HG03025 (cell line): ENCODE measurements around the gene ADORA2A.

Experiments
- ATAC-seq: cut with Tn5 transposase; IDR thresholded peaks from one replicate; pipeline ENCODE4 v1.9.1; 2021; ENCODE audit warnings: mild to moderate bottlenecking, moderate library complexity; ENCODE audit not compliant: unreplicated experiment, low FRiP score

Gene ADORA2A

DNA sequence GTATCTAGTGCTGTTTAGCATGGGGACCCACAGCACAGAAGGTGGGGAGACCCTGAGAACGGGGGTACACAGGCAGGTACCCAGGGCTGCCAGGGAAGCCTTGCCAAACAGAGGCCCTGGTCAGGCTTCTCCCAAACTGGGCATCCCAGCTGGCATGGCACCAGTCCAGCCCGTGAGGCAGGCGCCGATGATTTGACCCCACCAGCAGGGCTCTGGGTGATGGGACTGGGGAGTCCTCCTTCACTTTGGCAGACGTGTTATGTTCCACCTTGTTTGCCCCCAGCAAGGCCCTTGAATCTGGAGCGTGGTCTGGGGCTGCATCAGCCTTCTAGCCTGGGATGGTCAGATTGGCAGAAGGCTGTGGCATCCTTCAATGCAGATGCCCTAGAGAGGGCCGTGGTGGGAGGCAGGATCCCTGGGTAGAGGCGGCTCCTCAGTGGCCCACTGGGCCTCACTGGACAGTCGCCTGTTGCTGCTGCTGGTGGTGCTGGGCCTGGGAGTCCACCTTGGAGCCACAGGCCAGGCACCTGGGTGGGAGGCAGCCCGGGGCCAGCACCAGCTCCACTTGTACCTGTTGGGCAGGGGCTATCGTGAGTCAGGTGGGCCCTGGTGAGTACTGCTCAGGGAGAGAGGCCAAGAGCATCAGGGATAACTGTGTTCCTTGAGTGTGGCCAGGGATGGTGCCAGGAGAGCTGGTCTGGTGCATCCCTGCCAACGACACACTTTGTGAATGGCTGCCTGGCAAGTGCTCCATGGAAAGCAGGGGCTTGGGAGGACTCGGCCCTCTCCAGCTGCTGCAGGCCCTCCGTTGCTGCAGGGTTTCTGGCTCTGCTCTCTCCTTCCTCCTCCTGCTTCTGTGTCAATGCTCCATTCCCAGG, 3.3 kb downstream of the ADORA2A start:
- no peak for ATAC-seq

DNA sequence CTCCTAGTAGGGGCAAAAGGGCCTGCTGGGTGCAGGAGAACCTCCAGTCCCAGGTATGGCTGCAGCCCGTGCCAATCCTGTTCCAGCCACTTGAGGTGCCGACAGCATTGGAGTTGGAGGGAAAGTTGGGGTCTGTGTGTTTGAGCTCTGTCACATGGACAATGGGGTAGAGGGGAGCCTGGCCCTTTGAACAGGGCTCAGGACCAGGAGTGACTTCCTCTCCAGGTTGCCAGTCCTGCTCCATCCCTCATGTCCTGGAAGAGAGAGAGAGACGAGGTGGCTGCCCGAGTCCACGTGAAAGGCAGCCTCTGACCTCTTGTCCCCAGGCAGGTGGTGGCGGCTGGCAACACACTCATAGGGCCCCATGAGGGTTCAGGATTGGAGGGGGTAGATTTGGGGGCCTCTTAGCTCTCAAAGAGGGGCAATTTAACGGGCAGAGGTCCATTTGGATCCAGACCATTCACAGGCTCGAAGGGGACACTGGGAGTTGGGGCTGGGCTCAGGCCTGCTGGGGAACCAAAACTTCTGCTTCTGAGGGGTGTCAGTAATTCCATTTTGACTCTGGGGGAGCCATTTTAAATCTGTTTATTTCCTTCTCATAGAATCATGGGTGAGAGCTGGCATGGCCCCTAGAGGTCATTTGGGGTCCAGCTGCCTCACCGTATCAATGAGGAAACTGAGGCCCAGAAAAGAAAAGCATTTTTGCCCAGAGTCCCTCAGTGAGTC, 4.1 kb downstream of the ADORA2A start:
- no peak for ATAC-seq

DNA sequence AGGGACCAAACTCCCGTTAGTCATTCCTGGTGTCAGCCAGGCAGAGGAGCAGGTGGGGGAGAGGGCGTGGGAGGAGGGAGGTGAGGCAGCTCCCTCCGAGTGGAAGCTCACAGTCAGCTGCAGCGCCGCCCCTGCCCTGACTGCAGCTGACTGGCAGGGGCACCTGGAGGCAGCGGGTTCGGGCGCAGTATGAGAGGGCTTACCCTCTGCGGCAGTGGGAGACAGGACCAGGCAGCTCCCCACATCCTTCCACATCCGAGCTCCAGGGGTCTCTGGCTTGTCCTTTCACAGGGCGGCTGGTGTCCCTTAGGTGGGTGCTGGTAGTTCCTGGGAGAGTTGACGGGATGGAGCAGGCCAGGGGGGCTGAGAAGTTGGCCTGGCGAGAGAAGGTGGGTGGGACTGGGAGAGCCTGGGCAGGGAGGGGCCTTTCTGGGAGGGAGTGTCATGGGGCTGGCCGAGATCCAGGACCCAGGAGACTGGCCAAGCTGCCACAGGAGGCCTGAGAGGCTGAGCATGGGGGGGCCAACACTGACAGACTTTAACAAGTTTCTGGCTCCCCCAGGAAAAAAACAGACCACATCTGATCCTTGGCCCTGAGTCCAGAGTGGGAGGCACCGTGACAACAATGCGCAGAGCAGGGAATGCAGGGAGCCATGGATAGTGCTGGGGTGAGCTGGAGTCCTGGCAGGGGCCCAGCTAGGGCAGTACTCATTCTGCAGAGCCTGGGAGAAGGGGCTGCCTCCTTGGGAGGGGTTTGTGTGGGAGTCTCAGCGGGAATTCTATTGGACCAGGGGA, 4.9 kb downstream of the ADORA2A start:
- ATAC-seq: no peak

DNA sequence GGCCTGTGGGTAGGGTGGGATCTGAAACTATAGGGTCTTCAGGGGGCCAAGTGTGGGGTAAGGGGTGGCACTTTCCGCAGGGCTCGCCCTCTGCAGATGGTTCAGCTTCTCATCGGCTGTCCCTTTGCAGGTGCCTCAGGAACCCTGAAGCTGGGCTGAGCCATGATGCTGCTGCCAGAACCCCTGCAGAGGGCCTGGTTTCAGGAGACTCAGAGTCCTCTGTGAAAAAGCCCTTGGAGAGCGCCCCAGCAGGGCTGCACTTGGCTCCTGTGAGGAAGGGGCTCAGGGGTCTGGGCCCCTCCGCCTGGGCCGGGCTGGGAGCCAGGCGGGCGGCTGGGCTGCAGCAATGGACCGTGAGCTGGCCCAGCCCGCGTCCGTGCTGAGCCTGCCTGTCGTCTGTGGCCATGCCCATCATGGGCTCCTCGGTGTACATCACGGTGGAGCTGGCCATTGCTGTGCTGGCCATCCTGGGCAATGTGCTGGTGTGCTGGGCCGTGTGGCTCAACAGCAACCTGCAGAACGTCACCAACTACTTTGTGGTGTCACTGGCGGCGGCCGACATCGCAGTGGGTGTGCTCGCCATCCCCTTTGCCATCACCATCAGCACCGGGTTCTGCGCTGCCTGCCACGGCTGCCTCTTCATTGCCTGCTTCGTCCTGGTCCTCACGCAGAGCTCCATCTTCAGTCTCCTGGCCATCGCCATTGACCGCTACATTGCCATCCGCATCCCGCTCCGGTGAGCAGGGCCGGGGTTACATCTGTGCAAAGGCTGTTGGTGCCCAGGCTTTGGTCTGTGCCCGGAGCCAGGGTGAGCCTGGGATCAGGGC, 5.8 kb downstream of the ADORA2A start:
- no peak for ATAC-seq

DNA sequence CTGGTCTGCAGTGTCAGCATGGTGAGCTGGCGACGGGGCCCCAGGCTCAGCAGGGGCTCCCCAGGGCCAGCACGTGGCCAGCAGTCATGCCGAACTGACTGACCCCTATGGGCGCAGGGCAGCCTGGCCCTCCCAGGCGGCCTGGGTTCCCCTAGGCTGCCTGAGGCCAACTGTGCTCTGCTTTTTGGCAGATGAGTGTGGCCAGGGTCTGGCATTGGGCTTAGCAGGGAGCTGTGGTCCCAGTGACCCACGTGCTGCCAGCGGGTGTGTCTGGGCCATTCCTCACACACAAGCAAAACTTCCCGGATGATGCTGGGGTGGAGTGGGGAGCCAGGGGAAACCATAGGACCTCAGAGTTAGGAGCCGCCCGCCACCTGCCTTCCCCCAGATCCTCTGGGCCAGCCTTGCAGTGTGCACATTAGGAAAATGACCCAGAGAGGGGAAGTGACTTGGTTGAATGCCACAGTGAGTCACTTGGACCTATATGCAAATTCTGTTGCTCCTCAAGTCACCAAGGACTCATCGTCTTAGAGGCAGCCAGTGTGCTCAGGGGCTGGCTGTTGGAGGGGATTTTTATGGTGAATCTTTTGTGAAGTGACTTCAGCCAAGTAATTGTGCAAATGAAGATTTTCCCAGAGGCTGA, 6.5 kb downstream of the ADORA2A start:
- no peak for ATAC-seq

DNA sequence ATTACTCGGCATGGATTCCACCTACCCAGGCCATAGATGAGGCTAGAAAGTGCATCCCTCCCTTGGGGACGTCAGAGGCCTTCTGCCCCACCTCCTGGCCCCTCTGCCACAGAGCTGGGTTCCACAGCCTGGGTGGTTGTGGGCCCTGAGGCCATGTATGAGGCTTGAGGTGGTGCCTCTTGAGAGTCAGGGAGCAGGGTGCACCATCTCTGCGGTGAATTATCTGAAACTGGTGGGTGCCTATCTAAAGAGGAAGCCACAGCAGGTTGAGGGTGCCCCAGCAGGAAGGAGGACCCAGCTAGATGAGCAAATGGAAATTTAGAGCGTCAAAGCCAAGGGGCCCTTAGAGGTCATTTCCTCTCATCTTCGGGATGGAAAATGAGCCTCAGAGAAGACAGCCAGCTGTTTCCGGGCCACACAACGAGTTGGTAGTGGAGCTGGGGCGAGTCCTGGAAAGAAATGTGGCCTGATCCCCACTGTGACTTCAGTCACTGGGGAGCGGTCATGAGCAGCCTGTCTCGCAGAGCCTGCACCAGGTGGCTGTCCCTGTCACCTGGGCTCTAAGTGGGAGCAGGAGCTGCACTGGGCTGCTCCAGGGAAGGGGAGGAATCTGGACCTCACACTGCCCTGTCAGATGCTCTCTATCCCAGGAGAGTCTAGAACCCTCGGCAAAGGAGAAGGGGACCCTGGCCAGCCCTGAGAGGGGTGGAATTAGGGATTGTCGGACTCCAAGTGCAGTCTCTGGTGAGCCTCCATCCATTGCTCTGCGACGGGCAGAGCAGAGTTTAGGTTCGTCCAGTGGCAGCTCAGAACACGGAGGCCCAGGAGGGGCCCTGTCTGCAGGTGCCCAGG, 7.3 kb downstream of the ADORA2A start:
- ATAC-seq: no peak

DNA sequence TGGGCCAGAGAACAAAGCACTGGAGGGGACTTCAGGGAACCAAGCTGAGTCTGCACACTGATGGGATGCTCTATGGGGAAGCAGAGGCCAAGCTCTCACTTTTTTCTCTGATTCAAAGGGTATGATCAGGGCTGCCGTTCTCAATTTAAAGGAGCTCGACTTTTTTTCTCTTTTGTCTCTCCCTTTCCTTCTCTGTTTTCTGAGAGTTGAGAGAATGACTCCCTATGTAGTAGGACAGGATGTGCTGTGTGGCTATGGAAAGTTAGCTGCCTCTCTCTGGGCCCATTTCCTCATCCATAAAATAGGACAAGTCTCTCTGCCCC, 7.9 kb downstream of the ADORA2A start:
- no peak for ATAC-seq

DNA sequence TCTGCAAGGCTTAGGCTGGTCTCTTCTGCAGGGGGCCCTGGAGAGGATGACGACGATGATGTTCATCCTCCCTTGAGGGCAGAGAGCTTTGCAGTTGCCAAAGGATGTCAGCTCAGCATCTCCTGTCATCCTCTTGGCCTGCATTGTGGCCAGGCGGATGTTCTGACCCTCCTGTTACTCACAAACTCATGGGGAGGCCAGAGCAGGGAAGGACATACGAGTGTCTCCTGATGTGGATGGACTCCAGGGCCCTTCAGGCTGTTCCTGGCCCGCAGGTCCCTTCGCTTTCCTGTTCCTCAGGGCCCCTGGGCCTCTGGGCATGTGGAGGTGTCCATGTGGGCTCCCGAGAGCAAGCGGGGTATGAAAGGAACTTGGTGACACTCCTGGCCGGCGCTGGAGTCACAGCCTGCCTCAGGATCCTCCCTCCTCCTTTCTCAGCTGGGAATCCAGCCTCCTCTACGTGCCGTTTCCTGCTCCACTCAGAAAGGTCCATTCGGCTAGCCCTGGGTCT, 8.5 kb downstream of the ADORA2A start:
- ATAC-seq: no peak

DNA sequence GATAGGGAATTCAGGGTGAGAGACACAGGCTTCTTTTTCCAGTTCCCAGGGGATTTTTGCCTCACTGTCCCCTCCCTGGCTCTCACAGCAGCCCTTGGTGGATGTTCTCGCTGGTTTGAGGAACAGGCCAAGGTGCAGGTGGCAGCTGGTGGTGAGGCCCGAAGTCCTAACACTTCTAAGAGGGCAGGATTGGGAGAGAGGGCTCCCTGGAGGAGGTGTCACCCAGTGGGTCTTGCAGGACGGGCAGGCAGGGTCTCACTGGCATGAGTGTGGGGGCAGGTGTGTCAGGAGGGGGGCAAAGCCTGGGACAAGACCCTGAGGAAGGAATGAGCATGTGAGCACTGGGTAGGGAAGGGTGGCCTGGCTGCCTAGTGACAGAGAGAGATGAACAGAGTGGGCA, 9.2 kb downstream of the ADORA2A start:
- no peak for ATAC-seq

DNA sequence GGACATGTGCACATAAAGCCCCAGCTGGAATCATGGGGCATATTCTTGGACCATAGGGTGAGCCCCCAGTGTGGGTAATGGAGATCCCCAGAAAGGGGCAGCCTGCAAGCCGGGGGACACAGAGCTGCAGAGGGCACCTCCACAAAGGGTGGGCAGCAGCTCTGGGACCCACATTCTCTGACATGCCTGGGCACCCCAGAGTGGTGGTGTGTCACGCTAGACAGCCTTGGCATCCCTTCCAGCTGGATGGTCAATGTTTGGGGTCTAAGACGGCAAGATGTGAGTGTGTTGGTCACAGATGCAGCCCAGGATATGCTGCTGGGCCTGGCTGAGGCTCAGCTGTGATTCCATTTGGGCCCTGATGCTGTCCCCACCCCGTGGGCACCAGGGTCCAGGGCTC, 9.7 kb downstream of the ADORA2A start:
- no peak for ATAC-seq

DNA sequence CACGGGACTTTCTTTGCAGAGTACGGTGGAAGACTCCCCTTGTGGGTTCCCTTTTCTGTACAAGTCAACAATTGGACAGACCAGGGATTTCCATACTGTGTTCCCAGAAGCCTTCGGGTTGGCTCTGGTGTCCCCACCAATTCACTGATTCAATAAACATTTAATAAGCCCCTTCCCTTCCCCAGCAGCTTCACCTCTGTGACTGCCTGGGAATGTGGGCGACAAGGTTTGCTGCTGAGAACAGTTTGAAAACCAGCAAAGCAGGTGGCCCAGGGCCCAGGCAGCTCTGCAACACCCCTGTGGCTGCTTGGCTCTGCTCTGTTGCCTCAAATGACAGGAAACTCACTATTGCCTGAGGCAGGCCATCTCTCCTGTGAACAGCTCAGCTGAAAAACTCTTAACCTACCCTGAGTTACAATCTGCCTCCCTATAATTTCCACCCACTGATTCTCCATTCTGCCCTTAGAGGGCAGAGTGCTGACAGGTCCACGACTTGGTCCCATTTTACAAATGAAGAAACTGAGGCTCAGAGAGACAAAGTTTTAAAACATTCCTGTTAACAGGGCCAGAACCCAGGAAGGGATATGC, 10.4 kb downstream of the ADORA2A start:
- ATAC-seq: no peak

DNA sequence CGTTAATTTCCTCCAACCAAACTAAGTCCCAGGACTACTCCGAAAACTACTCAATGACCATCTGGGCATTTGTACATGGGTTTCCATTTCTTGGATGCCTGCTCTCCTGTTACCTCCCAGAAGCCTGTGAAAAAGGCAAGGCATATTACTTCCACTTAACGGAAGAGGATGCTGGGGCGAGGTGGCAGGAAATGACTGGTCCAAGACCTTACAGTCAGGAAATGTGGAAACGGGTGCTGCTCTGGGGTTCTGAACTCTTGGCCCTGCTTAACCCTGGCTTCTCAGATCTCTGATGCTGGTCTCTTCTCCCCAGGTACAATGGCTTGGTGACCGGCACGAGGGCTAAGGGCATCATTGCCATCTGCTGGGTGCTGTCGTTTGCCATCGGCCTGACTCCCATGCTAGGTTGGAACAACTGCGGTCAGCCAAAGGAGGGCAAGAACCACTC, 12.9 kb downstream of the ADORA2A start:
- no peak for ATAC-seq

DNA sequence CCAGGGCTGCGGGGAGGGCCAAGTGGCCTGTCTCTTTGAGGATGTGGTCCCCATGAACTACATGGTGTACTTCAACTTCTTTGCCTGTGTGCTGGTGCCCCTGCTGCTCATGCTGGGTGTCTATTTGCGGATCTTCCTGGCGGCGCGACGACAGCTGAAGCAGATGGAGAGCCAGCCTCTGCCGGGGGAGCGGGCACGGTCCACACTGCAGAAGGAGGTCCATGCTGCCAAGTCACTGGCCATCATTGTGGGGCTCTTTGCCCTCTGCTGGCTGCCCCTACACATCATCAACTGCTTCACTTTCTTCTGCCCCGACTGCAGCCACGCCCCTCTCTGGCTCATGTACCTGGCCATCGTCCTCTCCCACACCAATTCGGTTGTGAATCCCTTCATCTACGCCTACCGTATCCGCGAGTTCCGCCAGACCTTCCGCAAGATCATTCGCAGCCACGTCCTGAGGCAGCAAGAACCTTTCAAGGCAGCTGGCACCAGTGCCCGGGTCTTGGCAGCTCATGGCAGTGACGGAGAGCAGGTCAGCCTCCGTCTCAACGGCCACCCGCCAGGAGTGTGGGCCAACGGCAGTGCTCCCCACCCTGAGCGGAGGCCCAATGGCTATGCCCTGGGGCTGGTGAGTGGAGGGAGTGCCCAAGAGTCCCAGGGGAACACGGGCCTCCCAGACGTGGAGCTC, 13.5 kb downstream of the ADORA2A start:
- no peak for ATAC-seq

DNA sequence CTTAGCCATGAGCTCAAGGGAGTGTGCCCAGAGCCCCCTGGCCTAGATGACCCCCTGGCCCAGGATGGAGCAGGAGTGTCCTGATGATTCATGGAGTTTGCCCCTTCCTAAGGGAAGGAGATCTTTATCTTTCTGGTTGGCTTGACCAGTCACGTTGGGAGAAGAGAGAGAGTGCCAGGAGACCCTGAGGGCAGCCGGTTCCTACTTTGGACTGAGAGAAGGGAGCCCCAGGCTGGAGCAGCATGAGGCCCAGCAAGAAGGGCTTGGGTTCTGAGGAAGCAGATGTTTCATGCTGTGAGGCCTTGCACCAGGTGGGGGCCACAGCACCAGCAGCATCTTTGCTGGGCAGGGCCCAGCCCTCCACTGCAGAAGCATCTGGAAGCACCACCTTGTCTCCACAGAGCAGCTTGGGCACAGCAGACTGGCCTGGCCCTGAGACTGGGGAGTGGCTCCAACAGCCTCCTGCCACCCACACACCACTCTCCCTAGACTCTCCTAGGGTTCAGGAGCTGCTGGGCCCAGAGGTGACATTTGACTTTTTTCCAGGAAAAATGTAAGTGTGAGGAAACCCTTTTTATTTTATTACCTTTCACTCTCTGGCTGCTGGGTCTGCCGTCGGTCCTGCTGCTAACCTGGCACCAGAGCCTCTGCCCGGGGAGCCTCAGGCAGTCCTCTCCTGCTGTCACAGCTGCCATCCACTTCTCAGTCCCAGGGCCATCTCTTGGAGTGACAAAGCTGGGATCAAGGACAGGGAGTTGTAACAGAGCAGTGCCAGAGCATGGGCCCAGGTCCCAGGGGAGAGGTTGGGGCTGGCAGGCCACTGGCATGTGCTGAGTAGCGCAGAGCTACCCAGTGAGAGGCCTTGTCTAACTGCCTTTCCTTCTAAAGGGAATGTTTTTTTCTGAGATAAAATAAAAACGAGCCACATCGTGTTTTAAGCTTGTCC, 14.3 kb downstream of the ADORA2A start:
- ATAC-seq: no peak

DNA sequence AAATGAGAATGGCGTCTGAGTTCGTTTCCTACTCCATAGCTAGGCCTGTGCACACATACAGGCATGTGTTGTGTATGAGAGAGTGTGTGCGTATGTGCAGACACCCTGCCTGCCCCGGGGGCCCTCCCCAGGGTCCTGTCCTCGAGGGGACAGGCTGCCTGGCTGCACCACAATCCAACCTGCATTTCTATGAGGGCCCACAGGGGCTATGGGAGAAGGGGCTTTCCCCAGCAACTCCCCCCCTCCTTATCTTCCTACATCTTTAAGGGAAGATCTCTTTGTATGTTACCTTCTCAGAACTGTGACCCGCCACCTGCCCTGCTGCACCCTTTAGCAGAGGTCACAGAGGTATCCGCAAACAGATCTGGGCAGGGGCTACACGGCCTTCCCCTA, 14.9 kb downstream of the ADORA2A start:
- ATAC-seq: no peak

DNA sequence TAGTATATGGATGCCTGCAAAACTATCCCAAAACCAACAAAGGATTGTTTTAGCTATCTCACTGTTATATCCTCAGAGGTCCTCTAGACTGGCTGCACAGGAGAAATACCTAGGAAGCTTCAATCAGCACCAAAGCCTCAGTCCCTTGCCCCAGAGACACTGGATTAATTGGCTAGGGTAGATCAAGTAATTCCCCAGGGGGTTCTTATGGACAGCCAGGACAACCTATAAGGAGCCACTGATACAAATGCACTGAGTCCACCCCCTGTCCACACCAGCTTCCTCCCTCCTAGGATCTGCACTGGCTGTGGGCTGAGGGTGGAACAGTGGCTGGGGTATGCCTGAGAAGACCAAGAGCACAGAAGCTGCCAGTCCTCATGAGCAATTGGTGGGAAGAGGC, 16.3 kb downstream of the ADORA2A start:
- no peak for ATAC-seq

DNA sequence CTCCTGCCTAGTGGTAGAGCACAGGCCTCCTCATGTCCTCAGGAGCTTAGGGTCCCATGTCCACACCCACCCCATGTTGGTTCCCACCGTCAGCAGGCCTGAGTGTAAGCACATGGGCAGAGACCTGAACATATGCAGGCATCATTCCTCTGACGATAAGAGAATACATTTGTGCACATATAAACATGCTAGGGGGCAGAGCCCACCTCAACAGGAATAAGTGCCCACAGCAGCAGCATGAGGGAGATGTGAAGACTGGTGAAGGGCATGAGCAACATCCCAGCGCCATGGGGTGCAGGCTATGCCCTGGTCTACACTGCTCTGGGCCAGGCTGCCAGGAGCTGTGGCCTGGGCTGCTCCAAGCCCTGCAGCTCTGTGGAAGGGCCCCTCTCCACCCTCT, 16.9 kb downstream of the ADORA2A start:
- no peak for ATAC-seq
